ENCODE data around the gene PPM1H.

GRCh38 chr12:62854024-62854423 lies 80.9 kb downstream of the PPM1H start:
- TF ChIP-seq POLR2A (IDR thresholded peaks at IDR 0.05; ENCODE audit: low read length) (no peak), GATA1 (IDR thresholded peaks at IDR 0.05; ENCODE audit: low read depth, low read length) (no peak)
